TTC549 (cell line): ENCODE measurements around the gene ANGEL1.

Experiments used
- FAIRE-seq: peaks from 2 replicates; lab custom pipeline; 2012; peaks lifted over from hg19 to GRCh38; lab: Jason Lieb, UNC

Gene ANGEL1

DNA sequence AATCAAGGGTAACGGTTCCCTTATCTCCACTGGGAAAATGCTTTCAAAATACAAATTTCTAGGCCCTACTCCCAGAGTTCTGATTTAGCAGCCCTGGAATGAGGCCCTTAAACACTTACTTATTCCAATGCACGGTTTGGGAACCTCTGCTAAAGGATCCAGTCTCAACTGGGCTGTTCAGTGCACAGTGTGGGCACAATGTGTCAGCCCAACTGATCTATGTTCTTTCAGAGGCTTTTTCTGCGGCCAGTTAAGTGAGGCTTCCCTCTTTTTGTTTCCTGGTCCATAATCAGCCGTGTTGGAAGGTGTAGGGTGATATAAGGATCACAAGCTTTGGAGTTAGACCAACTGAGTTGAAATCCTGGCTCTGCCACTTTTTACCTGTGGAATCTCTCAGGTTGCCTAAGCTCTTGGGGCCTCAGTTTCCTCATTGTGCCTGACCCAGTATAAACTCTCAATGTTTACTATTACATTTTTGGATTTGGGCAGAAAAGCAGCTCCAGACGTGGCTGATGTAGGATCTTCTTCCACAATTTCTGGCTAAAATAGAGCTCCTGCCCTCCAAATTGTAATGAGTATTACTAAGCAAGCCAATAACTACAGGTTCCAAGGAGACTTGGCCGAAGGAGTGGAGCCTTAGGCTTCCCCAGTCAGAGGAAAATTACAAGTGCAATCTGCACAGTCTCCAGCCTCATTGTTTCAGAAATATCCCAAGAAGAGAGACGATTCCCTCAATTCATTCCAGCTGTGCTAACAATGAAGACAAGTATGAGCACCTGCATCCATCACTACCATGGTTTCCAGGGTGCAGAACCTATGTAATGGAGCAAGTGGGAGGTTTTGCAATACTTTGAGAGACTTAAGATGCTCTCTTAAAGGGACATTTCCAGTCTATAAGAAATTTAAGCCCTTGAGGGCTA is 2.3 kb upstream of the ANGEL1 start:
- no peak for FAIRE-seq

DNA sequence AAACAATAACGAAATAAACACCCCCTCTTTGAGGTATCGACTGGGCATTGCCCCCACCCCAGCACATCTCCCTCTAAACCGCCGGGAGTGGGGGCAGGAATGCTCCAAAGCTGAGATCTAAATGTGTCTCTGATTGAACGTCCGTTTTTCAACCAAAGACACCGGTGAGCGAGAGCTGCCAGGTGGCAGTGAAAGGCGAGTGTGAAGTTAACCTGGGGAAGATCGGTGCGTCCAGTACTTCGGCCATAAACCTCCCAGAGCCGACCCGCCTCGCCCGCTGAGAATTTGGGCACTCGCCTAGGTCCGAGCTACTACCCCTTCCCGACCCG is 625 bp downstream of the ANGEL1 start:
- no peak for FAIRE-seq

- FAIRE-seq: no peak
Observed at GRCh38 chr14:76811561-76811960, 1.1 kb downstream of the ANGEL1 start.

DNA sequence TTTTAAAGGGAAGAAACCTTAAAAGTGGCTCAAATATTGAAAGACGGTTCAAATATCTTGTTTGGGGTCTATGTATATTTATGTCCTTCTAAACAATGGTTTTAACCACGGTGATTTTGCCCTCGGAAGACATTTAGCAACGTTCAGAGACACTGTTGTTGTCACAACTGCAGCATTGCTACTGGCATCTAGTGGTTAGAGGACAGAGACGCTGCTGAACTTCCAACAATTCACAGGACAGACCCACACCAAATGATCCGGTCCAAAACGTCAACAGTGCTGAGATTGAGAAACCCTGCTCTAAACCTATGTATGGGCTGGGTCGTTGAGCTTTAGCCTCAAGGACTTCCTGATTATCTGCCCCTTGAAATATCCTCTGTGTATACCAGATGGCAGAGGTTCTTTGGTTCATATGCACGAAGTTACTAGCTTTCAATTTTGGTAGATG is 1.7 kb downstream of the ANGEL1 start:
- no peak for FAIRE-seq

- FAIRE-seq: no peak
Observed at GRCh38 chr14:76810525-76810924, 2.2 kb downstream of the ANGEL1 start.

- FAIRE-seq: no peak
Observed at GRCh38 chr14:76808990-76809389, 3.7 kb downstream of the ANGEL1 start.

DNA sequence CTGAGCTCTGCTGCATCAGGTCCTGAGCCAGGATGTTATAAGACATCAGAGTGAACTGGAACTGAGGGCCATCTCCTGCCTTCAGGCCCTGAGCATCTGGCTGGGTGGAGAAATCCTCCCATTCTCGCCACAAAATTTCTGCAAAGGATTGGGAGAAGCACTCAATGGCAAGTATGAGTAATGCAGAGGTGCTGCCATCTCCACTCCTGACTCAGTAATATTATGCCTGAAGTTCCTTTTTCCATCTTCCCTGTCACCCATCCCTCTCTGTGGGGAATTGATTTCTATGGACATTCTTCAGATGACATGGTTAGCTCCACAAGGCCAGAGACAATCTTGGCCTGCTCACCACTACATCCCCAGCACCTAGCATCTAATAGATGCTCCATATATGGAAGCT is 4.7 kb downstream of the ANGEL1 start:
- FAIRE-seq: no peak

DNA sequence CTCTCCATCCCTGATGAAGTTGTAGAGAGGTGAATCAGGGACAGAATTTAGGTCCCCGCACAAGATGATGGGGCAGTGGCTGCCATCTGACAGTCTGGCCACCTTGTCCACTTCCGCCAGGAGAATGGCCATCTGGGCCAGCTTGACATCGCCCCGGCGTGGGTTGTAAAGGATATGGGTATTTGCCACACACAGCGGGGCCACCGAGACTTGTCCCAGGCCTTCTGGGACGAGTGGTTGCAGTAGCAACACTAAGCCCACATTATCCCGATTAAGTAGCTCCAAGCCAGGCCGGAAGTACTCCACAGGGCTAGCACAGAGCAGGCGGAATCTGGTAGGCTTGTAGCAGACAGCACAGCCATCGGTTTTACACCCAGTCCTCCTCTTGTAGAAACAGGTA is 6.2 kb downstream of the ANGEL1 start:
- FAIRE-seq: no peak

DNA sequence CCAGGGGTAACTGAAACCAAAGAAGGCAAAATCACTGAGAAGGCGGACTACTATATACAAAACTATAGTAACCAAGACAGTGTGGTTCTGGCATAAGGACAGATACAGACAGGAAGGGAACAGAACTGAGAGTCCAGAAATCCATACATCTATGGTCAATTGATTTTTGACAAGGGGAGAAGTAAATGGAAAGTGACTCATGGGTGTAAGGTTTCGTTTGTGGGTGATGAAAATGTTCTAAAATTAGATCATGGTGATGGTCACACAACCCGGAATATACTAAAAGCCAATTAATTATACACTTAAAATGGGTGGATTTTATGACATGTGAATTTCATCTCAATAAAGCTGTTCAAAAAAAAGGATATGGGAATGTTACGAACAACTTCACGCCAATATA is 18.7 kb downstream of the ANGEL1 start:
- FAIRE-seq: no peak

DNA sequence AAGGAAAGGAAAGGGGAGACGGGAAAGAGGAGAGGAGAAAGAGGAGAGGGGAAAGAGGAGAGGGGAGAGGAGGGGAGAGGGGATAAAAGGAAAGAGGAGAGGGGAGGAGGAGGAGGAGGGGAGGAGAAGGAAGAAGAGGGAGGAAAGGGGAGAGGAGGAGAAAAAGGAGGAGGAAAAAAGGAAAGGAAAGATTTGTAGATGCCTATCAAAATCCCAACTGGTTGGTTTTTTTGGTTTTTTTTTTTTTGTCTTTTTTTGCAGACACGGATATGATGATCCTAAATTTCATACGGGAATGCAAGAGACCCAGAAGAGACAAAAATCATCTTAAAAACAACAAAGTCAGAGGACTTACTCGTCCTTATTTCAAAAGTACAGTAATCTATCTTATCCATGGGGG is 19.4 kb downstream of the ANGEL1 start:
- FAIRE-seq: no peak

DNA sequence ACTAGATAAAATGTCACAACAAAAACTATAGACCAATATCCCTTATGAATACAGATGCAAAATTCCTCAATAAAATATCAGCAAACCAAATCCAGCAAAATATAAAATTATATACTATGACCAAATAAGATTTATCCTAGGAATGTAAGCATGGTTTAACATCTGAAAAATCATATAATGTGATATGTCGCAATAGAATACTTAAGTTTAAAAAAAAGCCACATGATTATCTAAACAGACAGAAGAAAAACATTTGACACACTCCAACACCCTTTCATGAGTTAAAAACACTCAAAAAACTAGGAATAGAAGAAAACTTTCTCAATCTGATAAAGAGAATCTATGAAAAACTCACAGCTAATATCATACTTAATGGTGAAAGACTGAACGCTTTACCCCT is 20.3 kb downstream of the ANGEL1 start:
- no peak for FAIRE-seq

DNA sequence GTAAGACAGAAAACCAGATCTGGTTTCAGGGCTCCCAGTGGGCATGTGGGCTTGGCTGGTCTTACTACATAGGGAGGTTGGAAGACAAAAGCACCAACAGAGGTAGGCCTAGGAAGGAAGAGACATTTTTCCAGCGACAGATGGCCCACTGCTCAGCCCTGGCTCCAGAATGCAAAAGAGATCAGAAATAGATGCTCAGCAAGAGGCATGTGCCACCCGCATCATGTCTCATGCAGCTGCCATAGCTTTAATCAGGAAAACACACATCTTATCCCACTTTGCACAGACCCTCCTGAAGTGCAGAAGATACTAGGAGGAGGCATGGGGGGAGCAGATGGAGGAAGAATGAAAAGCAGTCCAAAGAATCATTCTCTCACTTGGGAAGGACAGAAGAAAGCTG is 26.1 kb downstream of the ANGEL1 start:
- FAIRE-seq: no peak

GRCh38 chr14:76784881-76785280 is 27.8 kb downstream of the ANGEL1 start:
- FAIRE-seq: peak; percentile 89

GRCh38 chr14:76784266-76784874 is 28.3 kb downstream of the ANGEL1 start:
- no peak for FAIRE-seq

DNA sequence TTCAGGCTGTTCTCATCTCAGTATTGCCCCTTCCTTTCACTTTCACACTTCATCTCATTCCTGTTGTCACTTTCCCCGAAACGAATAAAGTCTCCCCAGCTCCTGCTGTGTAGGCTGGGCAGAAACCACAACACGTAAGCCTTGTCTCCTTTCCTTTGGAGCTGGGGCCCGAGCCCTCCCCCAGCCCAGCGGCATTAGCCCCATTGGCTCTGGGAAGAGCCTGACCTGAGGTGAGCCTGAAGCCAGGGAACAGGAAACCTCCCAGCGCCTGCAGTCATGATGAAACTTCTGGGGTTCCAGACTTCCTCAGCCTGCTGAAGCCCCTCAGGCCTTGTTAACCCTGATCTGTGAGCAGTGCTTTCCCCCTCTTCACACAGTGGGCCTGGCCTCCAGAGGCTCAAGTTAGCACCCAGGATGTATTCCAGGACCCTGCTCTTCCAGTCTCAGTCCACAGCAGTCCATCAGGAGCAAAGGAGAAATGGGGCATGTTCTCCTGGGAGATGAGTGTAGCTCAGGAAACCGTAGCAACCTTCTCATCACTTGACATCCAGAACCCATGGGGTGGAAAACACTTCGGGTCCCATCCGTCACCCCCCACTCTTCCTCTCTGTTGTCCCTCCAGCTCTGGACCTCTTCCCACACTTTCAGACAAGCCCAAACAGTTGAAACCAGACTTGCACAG is 29.7 kb downstream of the ANGEL1 start:
- FAIRE-seq: no peak

DNA sequence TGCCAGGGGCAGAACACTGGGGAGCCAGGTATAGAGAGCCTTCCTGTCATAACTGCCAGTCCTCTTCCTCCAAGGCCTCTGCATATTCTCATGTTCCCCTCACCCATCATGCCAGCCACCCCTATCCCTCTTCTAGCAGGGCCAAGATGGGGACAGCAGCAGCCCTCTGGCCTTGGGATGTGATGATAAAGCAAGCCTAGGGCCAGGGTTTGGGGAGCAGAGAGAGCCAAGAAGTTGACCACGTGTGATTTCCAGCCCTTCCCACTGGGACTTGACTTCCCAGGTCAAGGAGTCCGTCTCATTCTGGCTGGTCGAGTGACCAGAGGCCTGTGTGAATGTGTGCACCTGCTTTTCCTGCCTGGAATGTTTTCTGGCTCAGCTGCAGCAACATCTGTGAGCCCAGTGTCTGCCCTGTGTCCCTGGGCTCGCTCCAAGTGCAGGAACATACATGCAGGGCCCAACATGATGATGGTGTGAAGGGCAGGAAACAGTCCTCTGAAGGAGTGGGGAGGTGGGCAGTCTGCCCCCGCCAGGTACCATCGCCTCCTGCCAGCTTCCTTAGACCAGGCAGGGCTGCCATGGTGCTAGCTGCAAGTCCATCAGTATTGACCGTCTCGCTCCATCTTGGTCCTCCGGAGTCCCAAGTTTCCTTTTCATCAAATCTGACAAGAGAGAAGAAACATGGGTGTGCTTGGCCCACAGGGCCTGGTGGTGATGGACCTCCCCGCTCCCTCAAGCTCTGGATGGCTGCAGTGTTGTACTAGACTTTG is 30.4 kb downstream of the ANGEL1 start:
- no peak for FAIRE-seq

DNA sequence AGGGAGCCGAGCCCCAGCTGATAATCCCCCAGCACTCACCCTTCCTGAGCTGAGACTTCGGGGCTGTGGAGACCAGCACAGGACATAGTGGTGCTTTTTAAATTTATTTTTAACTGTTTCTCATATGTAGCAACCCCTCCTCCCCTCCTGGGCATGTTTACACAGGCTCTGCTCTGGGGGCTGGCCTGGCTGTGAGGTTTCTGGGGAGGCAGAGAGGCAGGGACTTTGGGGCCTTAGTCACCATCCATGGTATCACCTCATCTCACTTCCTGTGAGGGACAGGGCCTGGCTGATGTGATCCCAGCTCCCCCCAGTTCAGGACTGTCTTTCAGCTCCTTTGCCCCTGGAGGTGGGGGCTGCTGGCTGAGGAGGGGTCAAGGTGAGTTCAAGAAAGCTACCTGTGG is 31.0 kb downstream of the ANGEL1 start:
- no peak for FAIRE-seq

DNA sequence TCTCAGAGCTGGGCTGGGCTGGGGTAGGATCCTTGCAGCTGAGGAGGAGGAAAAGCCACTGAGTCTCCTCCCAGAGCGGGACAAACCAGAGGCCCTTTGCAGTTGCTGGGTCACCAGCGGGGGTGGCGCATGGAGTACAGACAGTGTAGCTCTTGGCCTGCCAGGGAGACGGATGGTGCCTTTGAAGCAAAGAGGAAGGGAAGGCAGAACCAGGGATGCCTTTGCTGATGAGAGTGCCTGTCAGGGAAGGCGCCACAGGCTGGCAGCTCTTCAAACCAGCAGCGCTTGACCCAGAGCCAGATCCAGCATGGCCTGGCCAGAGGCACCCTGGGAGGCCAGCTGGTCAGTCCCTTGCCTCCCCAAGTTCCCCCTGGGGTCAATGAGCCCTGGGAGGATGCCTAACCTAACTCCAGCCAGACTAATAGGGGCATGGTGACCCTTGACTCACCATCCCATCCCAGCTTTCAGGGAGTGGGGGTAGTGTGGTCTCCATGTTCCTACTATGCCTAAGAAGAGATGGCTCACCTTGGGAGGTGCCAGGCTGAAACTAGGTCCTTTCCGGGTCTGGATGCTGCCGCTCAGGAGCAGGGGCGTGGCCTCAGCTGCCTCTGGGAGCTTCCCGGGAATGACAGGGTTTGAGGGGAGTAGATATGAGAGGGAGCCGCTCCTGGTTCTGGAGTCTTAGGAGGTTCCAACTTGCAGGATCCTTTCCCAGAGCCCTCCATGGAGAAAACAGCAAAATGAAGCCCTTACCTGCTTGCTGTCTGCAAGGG is 31.6 kb downstream of the ANGEL1 start:
- FAIRE-seq: no peak

DNA sequence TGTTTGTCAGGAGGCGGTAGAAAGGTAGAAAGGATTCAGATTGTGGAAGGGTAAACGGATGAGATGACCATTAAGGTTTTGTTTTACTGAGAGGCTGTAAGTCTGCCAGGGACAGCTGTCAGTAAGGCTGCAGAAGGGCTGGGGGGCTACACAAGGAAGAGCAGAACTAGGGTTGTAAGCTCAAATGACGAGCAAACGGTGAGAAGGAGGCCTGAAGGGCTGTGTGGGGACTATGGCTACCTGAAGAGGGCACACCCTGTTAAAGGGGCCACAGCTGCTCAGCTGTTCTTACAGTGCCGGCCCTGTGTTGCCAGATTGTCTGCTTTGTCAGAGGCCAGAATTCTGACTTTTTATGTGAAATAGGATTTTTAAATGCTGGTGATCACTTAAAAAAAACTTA is 32.3 kb downstream of the ANGEL1 start:
- no peak for FAIRE-seq

GRCh38 chr14:76780058-76780345 is 32.7 kb downstream of the ANGEL1 start:
- no peak for FAIRE-seq

- FAIRE-seq: no peak
Observed at GRCh38 chr14:76779221-76780057, 33.2 kb downstream of the ANGEL1 start.
